ENCODE data around the gene EPHB3. TPM values are rescaled to one million over a fixed set of nuclear protein-coding genes. Genes with fewer than 3 reads are reported as not detected.

The EPHB3 gene
- total RNA-seq, 4 donors from 2014 or later = 14.7 to 58.1 (median 33.1) TPM

- intact Hi-C loops (cut with DNase I) = no loop called here
- DNase-seq = no peak
- Histone ChIP-seq H3K36me3 (peaks cover 0 to 37% (median 7%) of the 10 kb centered on the region in 3 donors), H3K27ac (peak overlapping the region; percentile 53 to 81 (median 73)), H3K9me3 (no peaks in the 10 kb centered on the region), H3K4me3 (peak overlapping the region; percentile 36 to 76 (median 50)), H3K4me1 (peaks cover 19 to 37% (median 24%) of the 10 kb centered on the region in 3 donors), H3K27me3 (no peaks in the 10 kb centered on the region)
- TF ChIP-seq, protein P1, sequence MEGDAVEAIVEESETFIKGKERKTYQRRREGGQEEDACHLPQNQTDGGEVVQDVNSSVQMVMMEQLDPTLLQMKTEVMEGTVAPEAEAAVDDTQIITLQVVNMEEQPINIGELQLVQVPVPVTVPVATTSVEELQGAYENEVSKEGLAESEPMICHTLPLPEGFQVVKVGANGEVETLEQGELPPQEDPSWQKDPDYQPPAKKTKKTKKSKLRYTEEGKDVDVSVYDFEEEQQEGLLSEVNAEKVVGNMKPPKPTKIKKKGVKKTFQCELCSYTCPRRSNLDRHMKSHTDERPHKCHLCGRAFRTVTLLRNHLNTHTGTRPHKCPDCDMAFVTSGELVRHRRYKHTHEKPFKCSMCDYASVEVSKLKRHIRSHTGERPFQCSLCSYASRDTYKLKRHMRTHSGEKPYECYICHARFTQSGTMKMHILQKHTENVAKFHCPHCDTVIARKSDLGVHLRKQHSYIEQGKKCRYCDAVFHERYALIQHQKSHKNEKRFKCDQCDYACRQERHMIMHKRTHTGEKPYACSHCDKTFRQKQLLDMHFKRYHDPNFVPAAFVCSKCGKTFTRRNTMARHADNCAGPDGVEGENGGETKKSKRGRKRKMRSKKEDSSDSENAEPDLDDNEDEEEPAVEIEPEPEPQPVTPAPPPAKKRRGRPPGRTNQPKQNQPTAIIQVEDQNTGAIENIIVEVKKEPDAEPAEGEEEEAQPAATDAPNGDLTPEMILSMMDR (IDR thresholded peaks at IDR 0.05) = peak in 2 of 6 experiments; percentile 18 to 24
- no peak for TF ChIP-seq POLR2A (IDR thresholded peaks at IDR 0.05)
- 17 to 29% methylated on average over 7 to 8 of the region's 80 CpGs for WGBS, 2 donors
These were observed 22.2 kb downstream of the EPHB3 start for GRCh38 chr3:184583578-184584451.

GRCh38 chr3:184584464-184584891 is 22.9 kb downstream of the EPHB3 start:
- intact Hi-C loops (cut with DNase I) = no loop called here
- 44 to 59% methylated on average over 4 of the region's 11 CpGs for WGBS, 2 donors
- Histone ChIP-seq H3K4me3 (no peak overlapping the region), H3K9me3 (no peaks in the 10 kb centered on the region), H3K27ac (peak overlapping the region in 2 of 4 donors; percentile 6 to 79), H3K4me1 (peaks cover 19 to 37% (median 24%) of the 10 kb centered on the region in 3 donors), H3K36me3 (peaks cover 0 to 30% (median 6%) of the 10 kb centered on the region in 3 donors), H3K27me3 (no peaks in the 10 kb centered on the region)
- no peak for TF ChIP-seq POLR2A (IDR thresholded peaks at IDR 0.05)
- TF ChIP-seq, protein P1 (IDR thresholded peaks at IDR 0.05) = no peak
- no peak for DNase-seq

DNA sequence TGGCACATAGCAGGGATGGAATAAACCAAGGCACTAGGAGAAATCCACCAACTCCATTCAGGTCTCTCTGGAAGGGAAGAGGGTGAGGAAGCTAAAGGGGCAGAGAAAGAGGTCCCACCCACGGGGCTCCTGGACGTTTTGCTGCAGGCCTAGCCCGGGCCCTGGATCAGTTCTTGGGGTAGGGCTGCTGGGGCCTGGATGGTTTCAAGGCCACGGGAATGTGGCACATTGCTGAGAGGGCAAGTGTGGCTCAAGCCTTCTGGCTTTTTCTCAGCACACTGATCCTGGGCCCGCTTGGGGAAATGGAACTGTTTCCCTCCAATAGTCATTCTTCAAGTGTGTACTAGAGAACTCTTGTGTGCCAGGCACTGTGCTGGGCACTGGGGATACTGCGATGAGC is 24.0 kb downstream of the EPHB3 start:
- no peak overlapping the region for H3K4me3 ChIP-seq
- no peaks in the 10 kb centered on the region for H3K27me3 ChIP-seq
- WGBS, 2 donors = 66 to 79% methylated on average over 4 to 6 of the region's 6 CpGs
- H3K36me3 ChIP-seq = peaks cover 0 to 20% (median 0%) of the 10 kb centered on the region in 3 donors
- H3K27ac ChIP-seq = no peak overlapping the region
- TF ChIP-seq, protein P1 (IDR thresholded peaks at IDR 0.05) = no peak
- TF ChIP-seq POLR2A (IDR thresholded peaks at IDR 0.05) = no peak
- intact Hi-C loops (cut with DNase I) = no loop called here
- DNase-seq = no peak
- peaks cover 19 to 37% (median 24%) of the 10 kb centered on the region in 3 donors for H3K4me1 ChIP-seq
- no peaks in the 10 kb centered on the region for H3K9me3 ChIP-seq

GRCh38 chr3:184586851-184587250 is 25.3 kb downstream of the EPHB3 start:
- intact Hi-C loops (cut with DNase I) = no loop called here
- H3K4me3 ChIP-seq = no peak overlapping the region
- no peak for TF ChIP-seq POLR2A (IDR thresholded peaks at IDR 0.05)
- TF ChIP-seq, protein P1 (IDR thresholded peaks at IDR 0.05) = no peak
- H3K27ac ChIP-seq = no peak overlapping the region
- no peaks in the 10 kb centered on the region for H3K9me3 ChIP-seq
- H3K36me3 ChIP-seq = peaks cover 0 to 7% (median 0%) of the 10 kb centered on the region in 3 donors
- DNase-seq = no peak
- peaks cover 18 to 33% (median 24%) of the 10 kb centered on the region in 3 donors for H3K4me1 ChIP-seq
- no peaks in the 10 kb centered on the region for H3K27me3 ChIP-seq
- 80 to 81% methylated on average over 5 to 8 of the region's 8 CpGs for WGBS, 2 donors

GRCh38 chr3:184588776-184589175 is 27.2 kb downstream of the EPHB3 start:
- no peak for DNase-seq
- H3K9me3 ChIP-seq = no peaks in the 10 kb centered on the region
- no peak overlapping the region for H3K4me3 ChIP-seq
- intact Hi-C loops (cut with DNase I) = no loop called here
- WGBS, 2 donors = 72 to 81% methylated on average over 4 of the region's 4 CpGs
- H3K27ac ChIP-seq = no peak overlapping the region
- no peaks in the 10 kb centered on the region for H3K36me3 ChIP-seq
- peaks cover 7 to 33% (median 11%) of the 10 kb centered on the region in 3 donors for H3K4me1 ChIP-seq
- no peaks in the 10 kb centered on the region for H3K27me3 ChIP-seq
- TF ChIP-seq POLR2A (IDR thresholded peaks at IDR 0.05) = no peak
- TF ChIP-seq, protein P1 (IDR thresholded peaks at IDR 0.05) = no peak
